Fibroblast of peridontal ligament (primary cell): ENCODE data around the gene ZNF217.
"Not testable (repeated sequence)": the region's sequence is repeated elsewhere in the genome, so short reads cannot be mapped to it uniquely, and the experiment has no call there.

Experiments used
- DNase-seq: peaks from one replicate; pipeline ENCODE4 v3.0.0-alpha.2; 2010; ENCODE audit errors: extremely low read depth

The ZNF217 gene

DNA sequence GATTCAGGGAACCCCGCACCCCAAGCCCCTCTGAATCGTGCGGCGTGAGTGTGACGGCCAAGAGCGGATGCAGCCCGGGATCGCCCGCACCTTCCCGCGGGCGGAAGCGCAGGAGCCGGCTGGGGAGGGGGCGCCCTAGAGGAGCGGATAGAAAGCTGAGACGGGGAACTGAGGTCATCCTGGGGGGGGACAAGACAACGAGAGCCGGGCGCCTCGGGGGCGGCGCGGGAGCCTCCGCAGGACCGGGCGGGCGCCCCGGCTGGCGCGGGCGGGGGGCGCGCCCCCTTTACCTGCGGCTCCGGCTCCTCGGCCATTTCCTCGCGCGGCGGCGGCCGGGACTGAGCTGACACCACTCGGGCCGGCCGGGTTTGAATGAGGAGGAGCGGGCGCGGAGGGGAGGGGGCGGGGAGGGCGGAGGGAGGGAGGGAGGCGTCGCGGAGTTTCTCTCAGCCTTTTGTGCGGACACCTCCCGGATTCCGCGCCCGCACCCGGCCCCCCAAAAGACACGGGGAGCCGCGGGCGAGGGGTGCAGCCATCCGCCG, at the start of gene ZNF217:
TSS of gene ZNF217 (minus strand) at position 374 of the 542 bp plus-strand sequence. CDS start 11,013 bp downstream, outside the sequence.
- DNase-seq = peak; percentile 34

GRCh38 chr20:53643031-53643832, 49.6 kb upstream of the ZNF217 start:
- peak; percentile 60 for DNase-seq

DNA sequence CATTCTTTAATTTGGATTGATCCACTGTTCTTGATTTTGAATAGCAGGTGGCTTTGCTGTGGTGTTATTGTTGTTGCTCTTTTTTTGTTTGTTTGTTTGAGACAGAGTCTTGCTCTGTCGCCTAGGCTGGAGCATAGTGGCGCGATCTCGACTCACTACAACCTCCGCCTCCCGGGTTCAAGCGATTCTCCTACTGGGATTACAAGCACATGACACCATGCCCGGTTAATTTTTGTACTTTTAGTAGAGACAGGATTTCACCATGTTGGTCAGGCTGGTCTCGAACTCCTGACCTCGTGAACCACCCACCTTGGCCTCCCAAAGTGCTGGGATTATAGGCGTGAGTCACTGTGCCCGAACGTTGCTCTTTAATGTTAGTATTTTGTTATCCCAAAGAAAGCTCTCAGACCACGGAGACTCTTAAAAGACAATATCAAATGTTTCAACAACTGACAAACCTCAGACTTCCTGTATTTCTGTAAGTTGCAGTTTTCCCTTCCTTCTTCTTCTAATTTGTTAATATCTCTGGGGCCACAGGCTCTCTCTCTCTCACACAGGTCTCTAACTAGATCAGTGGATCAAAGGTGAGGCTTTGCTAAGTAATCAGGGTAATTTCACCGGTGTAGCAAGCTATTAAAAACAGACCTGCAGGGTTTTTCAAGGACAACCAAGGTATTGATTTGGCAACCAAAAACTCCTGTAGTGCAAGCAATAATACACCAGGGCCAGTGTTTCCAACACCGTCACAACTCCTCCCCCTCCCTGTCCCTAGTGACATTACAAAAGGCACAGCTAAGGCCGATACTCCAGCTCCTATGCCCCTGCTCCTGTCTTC, 48.8 kb upstream of the ZNF217 start:
- peak; percentile 53 for DNase-seq

DNA sequence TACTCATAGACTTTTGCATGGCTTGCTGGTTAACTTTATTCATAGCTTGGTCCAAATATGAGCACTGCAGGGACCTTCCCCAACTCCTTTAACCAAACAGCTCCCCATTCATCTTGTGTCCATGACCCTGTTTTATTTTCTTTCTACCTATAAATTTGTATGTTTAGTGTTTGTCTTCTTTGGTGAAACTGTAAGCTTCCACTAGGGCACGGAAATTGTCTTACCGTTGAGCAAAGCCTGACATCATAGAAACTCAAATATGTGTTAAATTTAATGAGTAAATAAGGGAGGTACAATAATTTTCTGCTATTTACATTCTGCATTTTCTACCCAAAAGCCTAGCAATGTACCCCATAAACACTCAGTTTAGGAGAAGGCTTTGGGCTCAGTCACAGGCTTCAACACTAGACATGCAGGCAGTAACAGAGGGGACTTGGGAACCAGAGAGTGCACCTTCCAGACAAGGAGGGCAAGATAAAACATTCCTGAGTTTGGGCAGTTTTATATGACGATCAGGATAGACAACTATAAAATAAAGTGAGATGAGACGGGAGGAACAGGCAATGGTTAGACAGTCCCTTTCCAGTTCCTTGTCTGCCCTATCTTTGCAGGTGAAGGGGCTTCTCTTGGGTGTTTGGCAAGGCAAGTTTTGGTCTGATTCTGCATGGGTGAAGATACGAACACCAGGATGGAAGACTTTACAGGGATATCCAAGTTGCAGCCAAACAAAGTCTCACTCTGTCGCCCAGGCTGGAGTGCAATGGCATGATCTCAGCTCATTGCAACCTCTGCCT, 46.2 kb upstream of the ZNF217 start:
- no peak for DNase-seq

GRCh38 chr20:53639128-53639527, 45.5 kb upstream of the ZNF217 start:
- DNase-seq = no peak

DNA sequence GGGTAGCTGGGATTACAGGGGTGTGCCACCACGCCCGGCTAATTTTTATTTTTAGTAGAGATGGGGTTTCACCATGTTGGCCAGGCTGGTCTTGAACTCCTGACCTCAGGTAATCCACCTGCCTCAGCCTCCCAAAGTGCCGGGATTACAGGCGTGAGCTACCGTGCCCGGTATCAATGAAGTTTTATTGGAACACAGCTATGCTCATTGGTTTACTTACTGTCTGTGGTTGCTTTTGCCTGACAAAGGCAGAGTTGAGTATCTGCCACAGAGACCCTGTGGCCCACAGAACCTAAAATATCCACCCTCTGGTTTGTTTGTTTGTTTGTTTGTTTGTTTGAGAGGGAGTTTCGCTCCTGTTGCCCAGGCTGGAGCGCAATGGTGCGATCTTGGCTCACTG, 43.7 kb upstream of the ZNF217 start:
- not testable (repeated sequence) for DNase-seq

DNA sequence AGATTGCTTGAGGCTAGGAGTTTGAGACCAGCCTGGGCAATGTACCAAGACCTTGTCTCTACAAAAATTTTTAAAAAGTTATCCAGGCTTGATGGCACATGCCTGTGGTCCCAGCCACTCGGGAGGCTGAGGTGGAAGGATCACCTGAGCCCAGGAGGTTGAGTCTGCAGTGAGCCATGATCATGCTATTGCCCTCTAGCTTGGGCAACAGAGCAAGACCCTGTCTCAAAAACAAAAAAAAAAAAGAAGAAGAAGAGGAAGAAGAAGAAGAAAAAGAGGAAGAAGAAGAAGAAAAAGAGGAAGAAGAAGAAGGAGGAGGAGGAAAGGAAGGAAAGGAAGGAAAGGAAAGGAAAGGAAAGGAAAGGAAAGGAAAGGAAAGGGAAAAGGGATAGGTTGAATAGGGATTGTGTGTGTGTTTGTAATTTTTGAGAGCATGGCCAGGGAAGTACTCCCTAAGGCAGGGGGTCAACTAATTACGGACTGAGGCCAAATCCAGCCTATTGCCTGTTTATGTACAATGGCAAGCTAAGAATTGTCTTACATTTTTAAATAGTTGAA, 43.0 kb upstream of the ZNF217 start:
- DNase-seq = no peak

- DNase-seq = no peak
Observed at GRCh38 chr20:53635221-53635620, 41.6 kb upstream of the ZNF217 start.

GRCh38 chr20:53631909-53632662, 38.4 kb upstream of the ZNF217 start:
- DNase-seq = no peak

DNA sequence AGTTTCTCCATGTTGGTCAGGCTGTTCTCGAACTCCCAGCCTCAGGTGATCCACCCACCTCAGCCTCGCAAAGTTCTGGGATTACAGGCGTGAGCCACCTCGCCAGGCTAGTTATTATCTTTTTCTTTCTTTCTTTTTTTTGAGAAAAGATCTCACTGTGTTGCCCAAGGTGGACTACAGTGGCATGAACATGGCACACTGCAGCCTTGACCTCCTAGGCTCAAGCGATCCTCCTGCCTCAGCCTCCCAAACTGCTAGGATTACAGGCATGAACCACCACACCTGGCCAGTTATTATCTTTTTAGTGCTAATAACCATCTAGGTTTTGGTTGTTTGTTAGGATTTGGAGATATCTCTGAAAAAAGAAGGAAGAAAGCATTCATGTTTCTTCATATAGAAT, 35.8 kb upstream of the ZNF217 start:
- DNase-seq = no peak

DNA sequence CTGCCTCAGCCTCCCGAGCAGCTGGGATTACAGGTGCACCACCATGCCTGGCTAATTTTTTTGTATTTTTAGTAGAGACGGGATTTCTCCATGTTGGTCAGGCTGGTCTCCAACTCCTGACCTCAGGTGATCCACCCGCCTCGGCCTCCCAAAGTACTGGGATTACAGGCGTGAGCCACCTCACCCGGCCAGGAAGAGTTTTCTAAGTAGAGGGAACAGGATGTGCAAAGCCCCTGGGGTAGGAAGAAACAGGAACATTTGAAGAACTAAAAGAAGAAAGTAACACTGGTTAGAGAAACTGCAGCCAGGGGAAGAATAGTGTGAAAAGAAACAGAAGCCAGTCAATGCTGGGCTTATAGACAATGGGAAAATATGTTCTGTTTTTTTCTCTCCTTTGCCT, 35.1 kb upstream of the ZNF217 start:
- DNase-seq = not testable (repeated sequence)

DNA sequence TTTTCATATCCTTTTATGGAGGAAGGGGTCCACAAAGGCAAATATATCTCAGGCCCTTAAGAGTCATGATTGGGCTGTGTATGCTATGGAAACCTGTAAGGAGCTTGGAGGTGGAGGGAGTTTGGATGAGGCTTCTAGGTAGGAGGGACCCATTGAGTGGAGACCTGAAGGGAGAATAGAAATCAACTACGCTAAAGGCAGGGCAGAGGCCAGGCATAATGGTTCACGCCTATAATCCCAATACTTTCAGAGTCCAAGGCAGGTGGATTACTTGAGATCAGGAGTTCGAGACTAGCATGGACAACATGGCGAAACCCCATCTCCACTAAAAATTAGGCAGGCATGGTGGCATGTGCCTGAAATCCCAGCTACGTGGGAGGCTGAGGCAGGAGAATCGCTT, 34.4 kb upstream of the ZNF217 start:
- no peak for DNase-seq

DNA sequence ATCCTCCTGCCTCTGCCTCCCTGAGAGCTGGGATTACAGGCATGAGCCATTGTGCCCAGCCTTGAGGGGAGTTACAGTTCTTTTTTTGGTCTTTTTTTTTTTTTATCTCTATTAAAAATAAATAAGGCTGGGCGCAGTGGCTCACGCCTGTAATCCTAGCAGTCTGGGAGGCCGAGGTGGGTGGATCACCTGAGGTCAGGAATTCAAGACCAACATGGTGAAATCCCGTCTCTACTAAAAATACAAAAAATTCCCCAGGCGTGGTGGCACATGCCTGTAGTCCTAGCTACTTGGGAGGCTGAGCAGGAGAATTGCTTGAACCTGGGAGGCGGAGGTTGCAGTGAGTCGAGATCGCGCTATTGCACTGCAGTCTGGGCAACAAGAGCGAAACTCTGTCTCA, 33.4 kb upstream of the ZNF217 start:
- DNase-seq = not testable (repeated sequence)

- no peak for DNase-seq
Observed at GRCh38 chr20:53626584-53626983, 32.9 kb upstream of the ZNF217 start.

DNA sequence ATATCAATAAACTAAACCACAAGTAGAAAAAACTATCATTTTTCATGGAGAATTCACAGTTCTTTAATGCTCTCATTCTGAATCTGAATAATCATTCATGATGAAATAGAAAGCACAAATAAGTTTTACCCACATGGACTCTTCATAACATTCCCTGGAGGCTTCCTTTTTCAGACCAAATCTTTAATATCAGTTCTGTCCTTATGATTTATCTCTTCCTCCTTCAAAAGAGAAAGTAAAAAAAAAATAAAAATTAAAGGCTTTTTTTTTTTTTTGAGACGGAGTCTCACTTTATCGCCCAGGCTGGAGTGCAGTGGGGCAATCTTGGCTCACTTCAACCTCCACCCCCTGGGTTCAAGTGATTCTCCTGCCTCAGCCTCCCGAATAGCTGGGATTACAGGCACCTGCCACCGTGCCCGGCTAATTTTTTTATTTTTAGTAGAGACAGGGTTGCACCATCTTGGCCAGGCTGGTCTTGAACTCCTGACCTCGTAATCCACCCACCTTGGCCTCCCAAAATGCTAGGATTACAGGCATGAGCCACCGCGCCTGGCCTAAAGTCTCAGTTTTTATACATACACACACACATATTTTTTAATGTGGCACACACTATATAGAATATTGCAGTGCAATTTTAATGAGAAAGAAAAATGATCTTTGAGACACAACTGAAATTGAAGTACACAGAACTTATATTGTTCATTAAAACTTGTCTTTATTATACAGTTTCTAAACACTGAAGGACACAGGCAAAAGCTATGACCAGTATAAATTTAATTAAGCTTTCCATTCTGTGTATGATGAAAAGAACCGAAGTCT, 31.9 kb upstream of the ZNF217 start:
- DNase-seq = peak; percentile 13

DNA sequence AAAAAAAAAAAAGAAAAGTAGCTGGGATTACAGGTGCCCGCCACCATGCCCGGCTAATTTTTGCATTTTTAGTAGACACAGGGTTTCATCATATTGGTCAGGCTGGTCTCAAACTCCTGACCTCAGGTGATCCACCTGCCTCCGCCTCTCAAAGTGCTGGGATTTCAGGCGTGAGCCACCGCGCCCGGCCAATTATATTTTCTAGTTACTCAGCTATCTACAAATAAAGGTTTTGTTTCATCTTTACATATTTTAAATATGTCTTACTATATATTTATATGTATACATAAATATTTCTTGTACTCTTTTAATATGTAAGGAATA, 31.2 kb upstream of the ZNF217 start:
- not testable (repeated sequence) for DNase-seq

DNA sequence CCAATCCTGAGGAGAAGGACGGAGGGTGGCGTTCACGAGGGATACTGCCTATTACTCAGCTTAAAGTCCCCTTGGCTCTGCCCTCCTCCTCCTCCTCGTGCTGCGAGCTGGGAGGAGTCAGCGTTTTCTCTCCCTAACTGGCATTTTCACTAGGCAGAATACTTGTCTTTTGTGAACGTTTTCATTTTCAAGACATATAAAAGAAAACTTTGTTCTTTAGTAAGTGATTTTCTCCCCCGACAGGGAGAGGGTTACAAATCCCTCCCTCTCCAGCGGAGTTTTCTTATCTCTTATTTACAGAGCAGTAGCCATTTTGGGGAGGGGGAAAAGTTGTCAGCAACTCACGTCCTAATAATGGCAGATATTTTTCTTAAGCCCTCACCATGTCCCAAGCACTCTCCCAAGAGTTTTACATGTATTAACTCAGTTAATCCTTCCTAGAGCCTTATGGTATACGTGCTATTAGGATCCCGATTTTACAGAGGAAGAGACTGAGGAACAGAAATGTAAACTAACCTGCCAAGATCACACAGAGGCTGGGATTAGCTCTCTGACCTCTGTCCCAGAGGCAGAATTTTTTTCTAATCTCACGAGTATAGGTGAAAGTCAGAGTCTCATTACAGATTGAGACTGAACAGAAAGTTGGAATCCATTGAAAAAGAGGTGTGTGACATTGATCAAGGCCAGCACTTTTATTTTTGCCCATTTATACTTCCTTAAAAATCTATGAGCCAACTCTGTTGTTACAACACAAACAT, 30.0 kb upstream of the ZNF217 start:
- peak; percentile 83 for DNase-seq

DNA sequence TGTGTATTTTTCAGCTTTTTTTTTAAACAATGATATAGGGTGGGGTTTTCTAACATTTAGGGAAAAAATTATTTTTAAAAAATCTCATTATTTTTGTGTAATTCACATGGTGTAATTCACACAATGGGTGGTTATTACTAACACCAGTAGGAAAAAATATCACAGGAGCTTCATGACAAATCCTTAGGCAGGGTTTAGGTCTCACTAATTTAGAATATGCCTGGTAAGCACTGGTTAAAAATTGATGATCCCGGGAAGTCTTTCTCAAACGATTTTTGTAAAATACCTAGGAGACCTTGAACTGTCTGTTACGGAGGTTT, 29.5 kb upstream of the ZNF217 start:
- DNase-seq = no peak
